Measurements from ENCODE around the gene DGKD. TPM values are rescaled to one million over a fixed set of nuclear protein-coding genes. Genes with fewer than 3 reads are reported as not detected.

Gene DGKD
- total RNA-seq, 1 donor from 2014 or later: 68.6 TPM

GRCh38 chr2:233423552-233423860 is 69.2 kb downstream of the DGKD start:
- intact Hi-C loops (cut with micrococcal nuclease): loop anchor here (5.0 kb wide), 1 partner anchor 66 kb away; no protein-coding TSS in a partner anchor

- intact Hi-C loops (cut with micrococcal nuclease): loop anchor here (5.0 kb wide), 1 partner anchor 67 kb away; no protein-coding TSS in a partner anchor
Measured at GRCh38 chr2:233424154-233424951, 70.1 kb downstream of the DGKD start.

GRCh38 chr2:233426619-233427342 is 72.5 kb downstream of the DGKD start:
- intact Hi-C loops (cut with micrococcal nuclease): no loop called here

GRCh38 chr2:233428008-233428407 is 73.7 kb downstream of the DGKD start:
- intact Hi-C loops (cut with micrococcal nuclease): no loop called here

GRCh38 chr2:233428438-233428837 is 74.1 kb downstream of the DGKD start:
- intact Hi-C loops (cut with micrococcal nuclease): no loop called here

GRCh38 chr2:233429175-233429897 is 75.0 kb downstream of the DGKD start:
- intact Hi-C loops (cut with micrococcal nuclease): no loop called here

GRCh38 chr2:233430081-233430480 is 75.8 kb downstream of the DGKD start:
- intact Hi-C loops (cut with micrococcal nuclease): no loop called here

GRCh38 chr2:233430651-233431050 is 76.4 kb downstream of the DGKD start:
- intact Hi-C loops (cut with micrococcal nuclease): no loop called here

- intact Hi-C loops (cut with micrococcal nuclease): no loop called here
Measured at GRCh38 chr2:233433029-233433428, 78.7 kb downstream of the DGKD start.

GRCh38 chr2:233433794-233434193 is 79.5 kb downstream of the DGKD start:
- intact Hi-C loops (cut with micrococcal nuclease): no loop called here

- intact Hi-C loops (cut with micrococcal nuclease): no loop called here
Measured at GRCh38 chr2:233434666-233435330, 80.5 kb downstream of the DGKD start.

- intact Hi-C loops (cut with micrococcal nuclease): no loop called here
Measured at GRCh38 chr2:233435436-233436190, 81.3 kb downstream of the DGKD start.

- intact Hi-C loops (cut with micrococcal nuclease): no loop called here
Measured at GRCh38 chr2:233436191-233436581, 81.9 kb downstream of the DGKD start.

- intact Hi-C loops (cut with micrococcal nuclease): no loop called here
Measured at GRCh38 chr2:233436691-233437438, 82.6 kb downstream of the DGKD start.

GRCh38 chr2:233437439-233437955 is 83.2 kb downstream of the DGKD start:
- intact Hi-C loops (cut with micrococcal nuclease): no loop called here

GRCh38 chr2:233438573-233439147 is 84.4 kb downstream of the DGKD start:
- intact Hi-C loops (cut with micrococcal nuclease): no loop called here

- intact Hi-C loops (cut with micrococcal nuclease): no loop called here
Measured at GRCh38 chr2:233439191-233439590, 84.9 kb downstream of the DGKD start.

GRCh38 chr2:233440314-233440713 is 86.0 kb downstream of the DGKD start:
- intact Hi-C loops (cut with micrococcal nuclease): loop anchor here (5.0 kb wide), 1 partner anchor 173 kb away; no protein-coding TSS in a partner anchor

- intact Hi-C loops (cut with micrococcal nuclease): loop anchor here (5.0 kb wide), 1 partner anchor 173 kb away; no protein-coding TSS in a partner anchor
Measured at GRCh38 chr2:233440714-233441113, 86.4 kb downstream of the DGKD start.

All from T-helper 2 cell treated with Interferon-gamma antibody and Interleukin-4, amounts not matched to agents 100 ng/mL and 5 ng/mL, for 36 hours (primary cell).